Stimulated activated CD4-positive, alpha-beta T cell treated with anti-CD3 and anti-CD28 coated beads, Interleukin-4, amount 100 ng/mL, for 4 hours (primary cell): ENCODE measurements around the gene SLC22A7.

Source experiments
- DNase-seq, 2 experiments: peaks; one replicate each; pipeline ENCODE4 v3.0.0-alpha.2; 2020

The SLC22A7 gene

DNA sequence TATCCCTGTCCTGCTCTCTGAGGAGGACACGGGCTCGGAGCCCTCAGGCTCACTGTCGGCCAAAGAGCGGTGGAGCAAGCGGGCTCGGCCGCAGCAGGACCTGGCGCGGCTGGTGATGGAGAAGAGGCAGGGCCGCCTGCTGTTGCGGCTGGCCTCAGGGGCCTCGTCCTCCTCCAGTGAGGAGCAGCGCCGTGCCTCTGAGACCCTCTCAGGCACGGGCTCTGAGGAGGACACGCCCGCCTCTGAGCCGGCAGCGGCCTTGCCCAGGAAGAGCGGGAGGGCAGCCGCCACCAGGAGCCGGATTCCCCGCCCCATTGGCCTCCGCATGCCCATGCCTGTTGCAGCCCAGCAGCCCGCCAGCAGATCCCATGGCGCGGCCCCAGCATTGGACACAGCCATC is 14.2 kb upstream of the SLC22A7 start:
- DNase-seq: no peak

DNA sequence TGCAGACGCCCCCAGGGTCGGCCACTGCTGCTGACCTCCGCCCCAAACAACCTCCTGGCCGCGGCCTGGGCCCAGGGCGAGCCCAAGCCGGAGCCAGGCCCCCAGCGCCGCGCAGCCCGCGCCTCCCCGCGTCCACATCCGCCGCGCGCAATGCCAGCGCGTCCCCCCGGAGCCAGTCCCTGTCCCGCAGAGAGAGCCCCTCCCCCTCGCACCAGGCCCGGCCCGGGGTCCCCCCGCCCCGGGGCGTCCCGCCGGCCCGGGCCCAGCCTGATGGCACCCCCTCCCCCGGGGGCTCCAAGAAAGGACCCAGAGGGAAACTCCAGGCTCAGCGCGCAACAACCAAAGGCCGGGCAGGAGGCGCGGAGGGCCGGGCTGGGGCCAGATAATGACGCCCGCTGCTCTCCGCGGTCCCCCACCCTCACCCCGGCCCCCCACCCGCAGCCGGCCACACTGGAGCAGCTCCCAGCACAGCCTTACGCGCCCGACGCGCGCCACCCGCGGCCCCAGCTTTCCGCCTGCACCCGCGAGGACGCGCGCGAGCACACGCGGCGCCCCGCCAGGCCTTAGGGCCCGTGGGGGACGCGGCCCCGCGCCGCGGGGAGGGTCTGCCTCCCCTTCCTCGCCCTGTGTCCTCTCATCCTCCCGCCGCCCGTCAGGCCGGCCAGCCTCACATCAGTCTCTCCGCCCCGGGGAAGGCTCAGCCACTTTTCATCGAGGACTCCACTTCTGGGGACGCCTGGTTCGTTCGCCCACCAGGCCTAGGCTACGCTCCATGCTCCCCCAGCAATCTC is 12.9 kb upstream of the SLC22A7 start:
- DNase-seq: no peak

DNA sequence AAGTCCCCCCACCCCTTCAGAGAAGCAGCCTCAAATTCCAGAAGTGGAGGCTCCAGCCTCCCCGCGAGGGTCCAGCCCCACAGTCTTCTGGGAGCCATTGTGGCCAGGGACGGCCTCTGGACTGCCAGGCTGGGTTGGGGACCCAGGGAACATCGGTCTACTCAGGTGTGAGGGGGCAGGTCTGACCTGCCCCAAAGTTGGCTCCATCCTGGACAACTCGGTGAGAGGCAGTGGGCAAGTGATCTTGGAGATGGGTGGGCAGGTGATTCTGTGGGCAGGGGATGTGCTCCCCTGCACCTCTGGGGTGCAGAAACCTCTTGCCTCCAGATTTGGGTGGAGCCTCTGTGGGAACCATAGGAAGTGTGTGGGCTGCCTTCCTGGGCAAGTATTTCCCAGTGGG is 12.2 kb upstream of the SLC22A7 start:
- DNase-seq: no peak

DNA sequence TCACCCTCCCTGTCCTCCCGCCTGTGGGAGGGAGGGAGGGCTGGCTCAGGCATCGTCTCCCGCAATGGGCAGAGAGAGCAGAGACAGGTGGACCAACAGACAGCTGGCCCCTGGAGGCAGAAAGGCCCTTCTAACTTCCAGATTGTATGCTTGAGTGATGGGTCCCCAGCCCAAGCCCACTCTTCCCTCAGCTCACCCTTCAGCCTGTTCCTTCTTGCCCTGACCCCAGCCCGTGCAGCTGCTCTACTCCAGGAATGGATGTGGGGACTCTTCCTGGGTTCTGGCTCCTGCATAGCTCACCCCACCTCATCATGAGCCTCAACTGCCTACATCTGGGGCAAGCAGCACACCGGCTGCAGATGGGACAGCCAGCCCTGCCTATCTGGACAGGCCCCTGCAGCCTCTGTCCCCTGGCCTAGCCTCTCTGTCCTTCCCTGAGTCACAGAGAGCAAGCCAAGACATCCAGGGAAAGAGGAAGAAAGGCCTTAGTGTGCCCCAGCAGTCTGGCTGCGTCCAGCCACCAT is 11.5 kb upstream of the SLC22A7 start:
- no peak for DNase-seq

DNA sequence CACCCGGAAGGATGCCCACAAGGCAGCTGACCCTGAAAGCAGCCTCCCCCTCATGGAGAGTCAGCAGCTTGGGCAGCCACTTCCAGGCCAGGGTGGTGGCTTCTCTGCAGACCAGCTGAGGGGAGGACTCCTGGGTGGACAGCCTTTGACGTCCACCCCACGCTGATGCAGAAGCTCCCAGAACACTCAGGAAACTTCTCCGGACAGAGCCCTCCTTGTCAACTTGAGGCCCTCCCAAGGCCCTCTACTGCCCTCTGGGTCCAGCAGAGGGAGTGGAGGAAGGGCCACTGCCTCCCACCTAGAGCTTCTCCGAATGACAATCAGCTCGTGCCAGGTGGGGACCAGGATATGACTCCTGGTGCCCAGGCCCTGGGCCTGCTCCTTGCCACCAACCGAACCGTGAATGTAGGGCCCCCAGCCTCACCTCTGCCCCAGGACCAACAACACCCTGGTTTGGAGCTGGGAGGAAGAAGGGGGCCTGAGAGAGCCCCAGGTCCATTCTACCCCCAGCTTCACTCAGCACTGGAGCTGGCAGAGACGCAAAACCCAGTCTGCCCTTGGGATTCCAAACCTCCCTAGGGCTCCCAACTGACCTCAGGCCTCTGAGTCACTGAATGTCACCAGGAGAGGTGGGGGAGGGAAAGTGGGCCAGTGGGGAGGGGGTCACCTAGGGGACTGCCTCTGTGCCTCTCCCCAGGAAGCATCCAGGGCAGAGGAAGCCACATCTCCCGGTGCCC is 10.9 kb upstream of the SLC22A7 start:
- no peak for DNase-seq

DNA sequence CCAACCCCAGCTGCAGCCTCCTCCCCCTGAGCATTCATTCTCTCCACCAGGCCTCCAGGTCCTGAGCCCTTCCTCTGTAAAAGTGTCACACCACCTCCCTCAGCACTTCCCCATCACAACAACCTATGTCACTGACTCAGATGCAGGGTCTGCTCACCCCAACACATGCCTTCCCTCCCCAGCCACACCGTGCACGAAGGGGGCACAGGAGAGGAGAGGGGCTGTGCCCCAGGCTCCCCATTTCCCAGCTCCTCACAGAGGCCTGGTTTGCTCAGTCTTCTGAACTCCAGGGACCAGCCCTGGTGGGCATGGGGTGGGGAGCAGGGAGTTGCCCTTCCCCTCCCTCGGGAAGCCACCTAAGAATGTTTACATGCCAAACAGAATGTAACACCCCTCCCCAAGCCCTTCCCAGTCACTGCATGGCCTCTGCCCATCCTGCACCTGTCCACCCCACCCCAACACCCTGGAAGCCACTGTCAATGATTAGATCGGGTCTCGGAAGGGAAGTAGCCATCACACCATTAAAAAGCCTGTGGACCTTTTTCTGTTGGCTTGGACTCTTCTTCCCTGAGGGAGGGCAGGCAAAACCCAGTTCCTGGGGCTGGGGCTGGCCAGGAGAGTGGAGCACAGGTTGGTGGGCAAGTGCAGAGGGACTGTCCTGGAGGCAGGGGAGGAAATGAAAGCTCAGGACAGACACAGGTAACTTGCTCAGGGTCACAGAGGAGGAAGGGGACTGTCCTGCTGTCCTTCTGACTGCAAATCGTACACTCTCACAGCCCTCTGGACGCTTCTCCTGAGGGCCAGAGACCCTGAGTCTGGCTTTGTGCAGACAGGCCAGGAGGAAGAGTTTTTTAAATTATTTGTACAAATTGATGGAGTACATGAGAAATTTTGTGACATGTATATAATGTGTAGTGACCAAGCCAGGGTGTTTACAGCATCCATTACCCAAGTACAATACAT is 10.1 kb upstream of the SLC22A7 start:
- DNase-seq: no peak

DNA sequence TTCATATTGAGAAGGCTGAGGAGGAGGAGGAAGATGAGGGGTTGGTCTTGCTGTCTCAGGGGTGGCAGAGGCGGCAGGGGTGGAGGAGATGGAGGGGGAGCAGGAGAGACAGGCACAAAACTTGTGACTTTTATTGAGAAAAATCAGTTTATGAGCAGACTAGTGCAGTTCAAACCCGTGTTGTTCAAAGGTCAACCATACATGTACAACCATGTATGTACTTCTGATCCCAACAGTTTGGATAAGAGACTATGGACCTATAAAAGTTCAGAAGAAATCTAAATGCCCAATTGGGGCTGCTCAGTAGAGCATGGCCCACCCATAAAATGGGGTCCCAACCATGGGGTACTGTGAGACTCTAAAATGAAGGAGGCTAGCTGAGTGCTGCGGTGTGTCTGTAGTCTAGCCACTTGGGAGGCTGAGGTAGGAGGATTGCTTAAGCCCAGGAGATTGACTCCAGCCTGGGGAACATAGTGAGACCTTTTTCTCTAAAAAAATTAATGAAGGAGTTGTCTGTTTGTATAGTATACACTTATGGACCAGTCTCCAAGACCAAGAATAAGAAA is 7.6 kb upstream of the SLC22A7 start:
- no peak for DNase-seq

DNA sequence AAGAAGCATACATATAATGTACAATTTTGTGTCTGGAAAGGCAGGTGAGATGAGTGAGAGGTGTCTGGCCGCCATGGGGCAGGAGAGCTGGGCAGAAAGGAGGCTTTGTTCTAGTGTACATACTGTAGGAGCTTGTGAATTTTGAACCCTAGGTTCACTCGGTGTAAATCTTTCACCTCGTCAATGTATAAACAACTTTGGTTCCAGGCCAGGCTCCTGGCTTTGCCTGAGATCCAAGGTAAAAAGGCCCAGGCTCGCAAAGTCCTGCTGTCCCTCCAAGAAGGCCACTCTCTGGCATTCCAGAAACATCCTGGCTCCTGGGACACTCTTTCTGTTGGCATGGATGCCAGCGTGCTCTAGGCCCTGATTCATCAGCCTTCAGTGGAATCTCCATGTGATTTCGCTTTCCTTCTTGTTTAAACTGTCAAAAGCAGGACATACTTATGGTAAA is 7.1 kb upstream of the SLC22A7 start:
- DNase-seq: no peak

DNA sequence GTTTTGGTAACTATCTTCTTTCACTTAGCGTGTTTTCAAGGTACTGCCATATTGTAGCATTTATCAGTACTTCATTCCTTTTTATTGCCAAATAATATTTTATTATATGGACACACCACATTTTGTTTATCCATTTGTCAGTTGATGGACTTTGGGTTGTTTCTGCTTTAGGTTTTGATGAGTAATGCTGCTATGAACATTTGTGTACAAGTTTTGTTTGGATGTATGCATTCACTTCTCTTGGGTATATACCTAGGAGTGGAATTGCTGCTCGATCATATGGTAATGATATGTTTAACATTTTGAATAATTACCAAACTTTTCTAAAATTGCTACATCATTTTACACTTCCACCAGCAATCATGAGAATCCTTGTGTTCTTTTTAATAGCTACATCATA is 6.4 kb upstream of the SLC22A7 start:
- DNase-seq: no peak

DNA sequence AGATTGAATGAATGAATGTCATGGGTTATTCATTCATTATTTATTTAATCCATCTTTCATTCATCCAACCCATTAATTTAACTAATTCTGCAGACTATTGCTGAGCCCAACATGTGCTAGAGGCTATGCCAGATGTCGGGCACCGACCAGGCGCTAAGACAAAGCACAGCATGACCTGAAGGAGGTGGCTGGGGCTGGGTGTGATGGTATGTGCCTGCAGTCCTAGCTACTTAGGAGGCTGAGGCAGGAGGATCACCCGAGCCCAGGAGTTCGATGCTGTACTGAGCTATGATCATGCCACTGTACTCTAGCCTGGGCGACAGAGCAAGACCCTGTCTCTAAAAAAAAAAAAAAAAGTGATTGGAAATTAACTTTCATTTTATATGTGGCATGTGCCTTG is 5.7 kb upstream of the SLC22A7 start:
- no peak for DNase-seq

DNA sequence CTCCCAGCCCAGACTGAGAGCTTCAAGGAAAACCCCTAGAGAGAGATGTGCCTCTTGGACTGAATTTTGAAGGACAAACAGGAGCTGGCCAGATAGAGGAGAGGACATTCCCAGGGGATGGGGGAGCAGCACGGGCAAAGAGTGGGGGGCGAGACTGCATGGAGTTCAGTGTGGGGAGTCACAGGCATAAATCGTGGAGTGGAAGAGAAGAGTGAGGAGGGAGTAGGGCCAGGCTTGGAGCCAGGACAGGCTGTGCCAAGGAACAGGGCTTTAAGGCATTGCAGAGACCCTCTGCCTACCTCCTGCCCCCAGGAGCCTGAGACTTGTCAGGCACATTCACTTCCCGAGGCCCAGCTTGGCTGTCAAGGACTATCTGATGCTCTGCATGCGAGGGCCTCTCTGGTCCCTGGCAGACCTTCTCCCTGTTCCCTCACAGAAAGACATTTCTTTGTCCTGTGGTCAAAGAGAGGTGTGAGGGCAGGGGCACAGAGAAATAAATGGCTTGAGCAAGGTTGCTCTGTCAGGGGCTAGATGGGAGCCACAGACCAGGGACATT is 5.2 kb upstream of the SLC22A7 start:
- no peak for DNase-seq

DNA sequence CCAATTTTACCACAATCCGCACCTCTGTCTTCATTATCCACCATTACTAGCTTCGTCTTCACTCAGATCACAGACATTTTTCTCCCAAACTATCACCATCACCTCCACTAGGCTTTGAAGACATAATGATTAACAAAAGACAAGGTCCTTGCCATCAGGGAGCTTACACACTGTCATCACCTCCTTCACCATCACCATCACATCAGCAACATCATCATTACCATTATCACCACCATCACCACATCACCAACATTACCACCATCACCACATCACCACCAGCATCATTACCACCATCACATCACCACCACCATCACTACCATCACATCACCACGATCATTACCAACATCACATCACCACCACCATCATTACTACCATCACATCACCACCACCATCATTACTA is 4.4 kb upstream of the SLC22A7 start:
- DNase-seq: no peak

DNA sequence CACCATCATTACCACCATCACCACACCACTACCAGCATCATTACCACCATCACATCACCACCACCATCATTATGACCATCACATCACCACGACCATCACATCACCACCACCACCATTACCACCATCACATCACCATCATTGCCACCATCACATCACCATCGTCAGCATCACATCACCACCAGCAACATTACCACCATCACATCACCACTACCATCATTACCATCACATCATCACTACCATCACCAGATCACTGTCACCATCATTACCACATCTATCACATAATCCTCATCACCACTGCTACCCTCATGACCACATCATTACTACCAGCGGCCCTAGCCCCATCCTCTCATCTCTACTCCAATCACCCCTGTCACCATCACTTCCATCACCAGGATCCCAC is 3.5 kb upstream of the SLC22A7 start:
- DNase-seq: no peak

DNA sequence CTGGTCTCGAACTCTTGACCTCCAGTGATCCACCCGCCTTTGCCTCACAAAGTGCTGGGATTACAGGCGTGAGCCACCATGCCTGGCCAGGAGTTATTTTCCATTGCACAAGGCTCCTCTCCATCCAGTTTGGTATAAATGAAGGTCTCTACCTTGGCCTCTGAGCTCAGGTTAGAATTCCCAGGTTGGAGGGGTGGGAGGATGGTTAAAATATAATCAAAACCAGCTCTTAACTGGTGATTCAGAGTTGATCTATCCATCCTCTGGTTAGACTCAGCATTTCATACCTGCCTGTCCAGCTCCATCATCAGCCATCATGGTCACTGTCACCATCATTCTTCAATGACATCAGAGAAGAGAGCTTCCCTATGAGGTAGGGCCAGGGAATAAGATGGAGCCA is 2.6 kb upstream of the SLC22A7 start:
- DNase-seq: no peak

DNA sequence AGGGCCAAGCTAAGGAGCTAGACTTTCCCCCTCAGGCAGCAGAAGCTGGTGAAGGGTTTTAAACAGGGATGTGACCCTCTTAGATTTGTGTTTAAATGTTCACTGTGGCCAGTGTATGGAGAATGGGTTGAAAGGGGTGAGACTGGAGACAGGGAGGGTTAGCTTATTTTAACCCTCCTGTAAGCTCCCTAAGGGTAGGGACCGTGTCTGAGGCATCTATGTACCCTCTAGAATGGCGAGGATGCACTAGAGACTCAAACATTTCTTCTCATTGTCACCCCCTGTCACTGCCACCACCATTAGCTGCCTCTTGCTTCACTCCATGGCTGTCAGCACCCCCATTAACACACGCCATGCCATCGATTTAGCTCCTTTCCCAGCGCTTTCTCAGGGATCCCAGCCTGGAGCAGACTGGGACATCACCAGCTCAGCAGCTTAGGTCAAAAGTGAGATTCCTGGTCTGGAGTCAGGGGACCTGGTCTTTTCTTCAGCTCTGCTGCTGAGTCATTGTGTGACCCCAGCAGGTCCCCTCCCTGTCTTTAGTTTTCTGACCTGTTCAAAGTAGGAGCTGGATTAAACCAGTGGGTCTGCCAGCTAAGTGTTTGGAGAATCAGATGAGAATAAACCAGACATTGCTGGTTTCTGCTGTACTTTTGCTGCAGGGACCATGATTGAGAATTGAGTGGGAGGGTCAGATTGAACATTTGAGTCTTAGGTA is 1.1 kb upstream of the SLC22A7 start:
- no peak for DNase-seq

DNA sequence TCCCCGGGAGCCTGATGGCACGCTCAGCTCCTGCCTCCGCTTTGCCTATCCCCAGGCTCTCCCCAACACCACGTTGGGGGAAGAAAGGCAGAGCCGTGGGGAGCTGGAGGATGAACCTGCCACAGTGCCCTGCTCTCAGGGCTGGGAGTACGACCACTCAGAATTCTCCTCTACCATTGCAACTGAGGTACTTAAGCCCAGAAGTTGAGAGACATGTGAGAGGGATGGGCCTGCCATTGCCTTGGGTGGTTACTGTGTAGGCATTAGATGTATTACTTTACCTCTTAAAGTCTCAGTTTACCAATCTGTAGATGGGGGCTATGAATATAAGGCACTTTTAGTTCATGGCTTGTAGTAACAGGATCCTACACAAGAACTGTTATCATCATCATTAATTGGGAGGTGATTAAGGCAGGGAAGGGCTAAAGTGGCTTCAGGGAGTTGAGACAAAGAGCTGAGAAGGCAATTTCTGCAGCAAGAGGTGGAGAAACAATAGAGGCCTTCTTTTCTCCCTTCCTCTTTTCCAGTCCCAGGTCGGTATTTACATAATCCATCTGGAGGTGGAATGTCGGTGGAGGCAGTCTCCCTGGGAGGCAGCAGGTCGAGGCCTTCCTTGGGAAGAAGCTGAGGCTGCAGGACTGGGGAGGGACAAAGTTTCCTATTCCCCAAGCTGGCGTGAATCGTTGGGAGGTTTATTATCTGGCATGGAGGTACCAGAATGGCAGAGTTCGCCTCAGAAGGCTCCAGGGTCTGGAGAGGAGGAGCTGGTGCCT is 691 bp downstream of the SLC22A7 start:
- DNase-seq: no peak

DNA sequence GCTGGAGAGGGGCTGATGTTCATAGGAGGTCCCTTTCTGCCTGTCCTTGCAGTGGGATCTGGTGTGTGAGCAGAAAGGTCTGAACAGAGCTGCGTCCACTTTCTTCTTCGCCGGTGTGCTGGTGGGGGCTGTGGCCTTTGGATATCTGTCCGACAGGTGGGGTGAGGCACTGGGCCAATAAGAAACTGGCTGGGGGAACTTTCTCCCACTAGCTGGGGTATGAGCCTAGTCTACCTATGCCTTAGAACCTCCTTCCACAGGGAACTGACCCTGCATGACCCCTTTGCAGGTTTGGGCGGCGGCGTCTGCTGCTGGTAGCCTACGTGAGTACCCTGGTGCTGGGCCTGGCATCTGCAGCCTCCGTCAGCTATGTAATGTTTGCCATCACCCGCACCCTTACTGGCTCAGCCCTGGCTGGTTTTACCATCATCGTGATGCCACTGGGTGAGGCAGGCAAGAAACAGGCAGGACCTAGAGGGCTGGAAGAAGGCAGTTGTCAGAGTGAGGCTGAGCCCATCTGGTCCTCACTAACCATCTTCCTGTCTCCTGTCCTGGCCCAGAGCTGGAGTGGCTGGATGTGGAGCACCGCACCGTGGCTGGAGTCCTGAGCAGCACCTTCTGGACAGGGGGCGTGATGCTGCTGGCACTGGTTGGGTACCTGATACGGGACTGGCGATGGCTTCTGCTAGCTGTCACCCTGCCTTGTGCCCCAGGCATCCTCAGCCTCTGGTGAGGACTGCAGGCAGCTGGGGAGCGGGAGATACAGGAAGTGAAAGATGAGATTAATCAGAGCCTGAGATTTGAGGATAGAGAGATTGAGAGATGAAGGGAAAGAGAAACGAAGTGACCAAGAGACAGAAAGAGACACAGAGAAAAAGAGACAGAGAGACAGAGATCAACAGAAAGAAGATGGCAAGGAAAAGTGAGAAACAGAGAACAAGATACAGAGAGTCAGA is 1.6 kb downstream of the SLC22A7 start:
- DNase-seq: no peak

DNA sequence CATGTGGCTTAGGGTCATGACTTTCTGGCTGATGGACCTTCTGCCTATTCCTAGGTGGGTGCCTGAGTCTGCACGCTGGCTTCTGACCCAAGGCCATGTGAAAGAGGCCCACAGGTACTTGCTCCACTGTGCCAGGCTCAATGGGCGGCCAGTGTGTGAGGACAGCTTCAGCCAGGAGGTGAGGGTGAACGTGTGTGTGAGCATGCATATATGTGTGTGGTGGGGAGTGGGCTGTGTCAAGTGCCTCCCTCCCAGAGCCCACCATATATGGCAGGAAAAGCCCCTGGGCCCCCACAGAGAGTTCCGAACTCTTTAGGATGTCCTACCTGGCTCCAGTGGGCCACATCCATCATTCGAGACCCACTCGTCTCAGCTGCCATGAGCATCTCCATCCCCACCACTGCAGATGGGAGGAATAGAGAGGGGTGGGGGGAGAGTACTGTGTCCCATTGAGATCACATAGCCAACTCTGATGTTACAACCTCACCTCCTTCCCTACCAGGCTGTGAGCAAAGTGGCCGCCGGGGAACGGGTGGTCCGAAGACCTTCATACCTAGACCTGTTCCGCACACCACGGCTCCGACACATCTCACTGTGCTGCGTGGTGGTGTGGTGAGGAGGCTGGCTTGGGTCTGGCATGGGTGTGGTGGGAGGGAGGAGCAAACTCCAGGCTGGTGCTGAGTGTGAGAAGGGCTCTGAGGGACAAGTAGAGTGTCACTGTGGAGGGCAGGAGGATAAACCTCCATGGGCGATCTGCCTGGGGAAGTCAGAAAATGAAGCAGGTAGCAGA is 3.2 kb downstream of the SLC22A7 start:
- DNase-seq: no peak

DNA sequence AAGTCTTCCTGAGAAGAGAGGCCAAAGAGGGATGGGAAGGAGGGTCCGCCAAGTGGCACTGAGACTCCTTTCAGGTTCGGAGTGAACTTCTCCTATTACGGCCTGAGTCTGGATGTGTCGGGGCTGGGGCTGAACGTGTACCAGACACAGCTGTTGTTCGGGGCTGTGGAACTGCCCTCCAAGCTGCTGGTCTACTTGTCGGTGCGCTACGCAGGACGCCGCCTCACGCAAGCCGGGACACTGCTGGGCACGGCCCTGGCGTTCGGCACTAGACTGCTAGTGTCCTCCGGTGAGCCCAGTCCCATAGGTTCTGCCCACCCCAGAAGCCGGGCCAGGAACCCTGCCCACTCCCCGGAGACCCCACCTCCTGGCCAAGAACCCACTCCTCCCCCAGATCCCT is 4.1 kb downstream of the SLC22A7 start:
- no peak for DNase-seq
